K562 (cell line): ENCODE measurements around the gene PEPD. TPM values are rescaled to one million over a fixed set of nuclear protein-coding genes. Genes with fewer than 3 reads are reported as not detected.

Experiments used
- ATAC-seq: fragments of 200-7000 bp; cut with Tn5 transposase; 3 replicates; pipeline ENCODE4 v1.9.1; 2020; ENCODE audit warnings: moderate library complexity
- BruUV-seq: library from RNA; stranded (reverse); fragments of 400-500 nt; replicated peaks from 2 replicates; lab custom pipeline; 2021; lab: Mats Ljungman, UMichigan
- CTCF ChIA-PET: fragments of 300-600 bp; formaldehyde crosslinking; extraction: SDS; loops from one replicate; lab custom pipeline; 2021; ENCODE audit warnings: low intra/inter-chr PET ratio; lab: Yijun Ruan, JAX
- POLR2A ChIA-PET: fragments of 300-600, 350-650 bp; sonication (Branson Sonifier 250); formaldehyde crosslinking; extraction: SDS; loops from one replicate; lab custom pipeline; 2021; ENCODE audit warnings: antibody characterized with exemption, inconsistent platforms; lab: Yijun Ruan, JAX
- DNase-seq, 4 experiments: peaks; one replicate each; pipeline versions ENCODE4 v3.0.0 to v3.0.0-alpha.2; 2011 to 2018; ENCODE audit warnings: low spot score in 3 of 4, mixed read lengths in 3 of 4; ENCODE audit errors: extremely low read depth in 1 of 4
- FAIRE-seq: peaks from 2 replicates; lab custom pipeline; 2011; peaks lifted over from hg19 to GRCh38; lab: Jason Lieb, UNC
- H2AFZ ChIP-seq: 2 replicates; pipeline ENCODE4 v1.6.0; 2011; ENCODE audit warnings: low read depth, low read length, control low read depth, inconsistent platforms
- H3K27ac ChIP-seq: fragments of 200-600 bp; 3 replicates; pipeline ENCODE4 v1.8.0; 2011; ENCODE audit warnings: low read depth, mild to moderate bottlenecking, control low read depth, inconsistent platforms, low read length, moderate library complexity, mixed read lengths; ENCODE audit errors: extremely low read depth
- H3K27me3 ChIP-seq, 2 experiments: fragments of 300-600 bp in 1 of 2; 2 replicates in 1 of 2; 3 replicates in 1 of 2; pipeline versions ENCODE4 v1.6.0 to v1.8.0; 2011; ENCODE audit warnings: inconsistent platforms in 2 of 2, low read length in 2 of 2, mild to moderate bottlenecking in 1 of 2, mixed read lengths in 1 of 2, moderate library complexity in 1 of 2; ENCODE audit not compliant: control insufficient read depth in 2 of 2, insufficient read depth in 2 of 2
- H3K36me3 ChIP-seq: fragments of 300-600 bp; 3 replicates; pipeline ENCODE4 v1.8.0; 2011; ENCODE audit warnings: mild to moderate bottlenecking, low read length, inconsistent platforms; ENCODE audit not compliant: control insufficient read depth, insufficient read depth
- H3K4me1 ChIP-seq, 2 experiments: fragments of 200-600 bp in 1 of 2; replicated peaks in 1 of 2; 2 replicates in 1 of 2; 3 replicates in 1 of 2; pipeline versions ENCODE4 v1.5.1 to v1.8.0; 2011; ENCODE audit warnings: inconsistent platforms in 2 of 2, low read length in 2 of 2, mild to moderate bottlenecking in 1 of 2, mixed read lengths in 1 of 2, moderate library complexity in 1 of 2; ENCODE audit not compliant: control insufficient read depth in 2 of 2, insufficient read depth in 2 of 2
- H3K4me2 ChIP-seq: 2 replicates; pipeline ENCODE4 v1.6.1; 2011; ENCODE audit warnings: low read length, control low read depth, inconsistent platforms, mixed read lengths; ENCODE audit not compliant: insufficient read depth
- H3K4me3 ChIP-seq: fragments of 200-600 bp; sonication (generic), shearing (Covaris generic); 2 replicates; pipeline ENCODE4 v1.5.1; 2016; ENCODE audit warnings: control low read depth, inconsistent platforms
- H3K79me2 ChIP-seq: fragments of 200-600 bp; 3 replicates; pipeline ENCODE4 v1.8.0; 2011; ENCODE audit warnings: low read length, inconsistent platforms; ENCODE audit not compliant: control insufficient read depth, insufficient read depth
- H3K9ac ChIP-seq, 2 experiments: 2 replicates each; pipeline versions ENCODE4 v1.6.0 to v1.6.1; 2011; ENCODE audit warnings: low read depth in 2 of 2, low read length in 2 of 2, control low read depth in 1 of 2, inconsistent platforms in 1 of 2, mild to moderate bottlenecking in 1 of 2, mixed read lengths in 1 of 2; ENCODE audit not compliant: insufficient read depth in 1 of 2
- H3K9me1 ChIP-seq: one replicate; pipeline ENCODE4 v1.6.0; 2011; ENCODE audit warnings: inconsistent platforms, mild to moderate bottlenecking, low read length, moderate library complexity; ENCODE audit not compliant: control insufficient read depth, insufficient read depth
- H3K9me3 ChIP-seq: replicated peaks from 2 replicates; pipeline ENCODE4 v1.5.1; 2011; ENCODE audit warnings: low read depth, low read length, inconsistent platforms; ENCODE audit not compliant: control insufficient read depth, insufficient read depth
- H4K20me1 ChIP-seq: replicated peaks from 2 replicates; pipeline ENCODE4 v1.6.1; 2011; ENCODE audit warnings: low read length, inconsistent platforms, mixed read lengths; ENCODE audit not compliant: control insufficient read depth, insufficient read depth
- ATF4 ChIP-seq: fragments of 450-650 bp; formaldehyde crosslinking; IDR thresholded peaks from 2 replicates; pipeline ENCODE4 v1.4.0; 2022; ENCODE audit warnings: mild to moderate bottlenecking, moderate library complexity
- GABPA ChIP-seq: fragments of 200-800 bp; sonication (Bioruptor generic); conservative IDR thresholded peaks from 2 replicates; pipeline ENCODE4 v1.6.1; 2016; ENCODE audit warnings: low read depth, missing genetic modification characterization, missing compliant biosample characterization
- JUN ChIP-seq, 2 experiments: sonication (generic) in 1 of 2; formaldehyde crosslinking in 1 of 2; IDR thresholded peaks; 2 replicates each; pipeline versions ENCODE4 v1.6.1 to v1.8.0; 2012 to 2022; ENCODE audit warnings: borderline replicate concordance in 2 of 2, mild to moderate bottlenecking in 2 of 2, improper control_type of control experiment in 1 of 2, low read depth in 1 of 2, low read length in 1 of 2, missing genetic modification reagents in 1 of 2
- REST ChIP-seq, 2 experiments: fragments of 450-650 bp; formaldehyde crosslinking in 1 of 2; IDR thresholded peaks; 2 replicates each; pipeline versions ENCODE4 v1.4.0 to v1.6.1; 2014 to 2020; ENCODE audit warnings: mild to moderate bottlenecking in 2 of 2, borderline replicate concordance in 1 of 2, low read depth in 1 of 2
- SP2 ChIP-seq: IDR thresholded peaks from 2 replicates; pipeline ENCODE4 v1.6.1; 2011; ENCODE audit warnings: mild to moderate bottlenecking, low read depth, low read length, moderate library complexity; ENCODE audit not compliant: poor library complexity, severe bottlenecking; ENCODE audit errors: extremely low read depth
- ZNF586 ChIP-seq: fragments of 450-650 bp; formaldehyde crosslinking; conservative IDR thresholded peaks from 2 replicates; pipeline ENCODE4 v1.4.0; 2020; ENCODE audit warnings: mild to moderate bottlenecking, moderate library complexity
- whole genome bisulfite sequencing: fragments of 100-300 bp; shearing (Covaris generic); methylation state at CpG from one replicate; pipeline ENCODE4 v1.1.6; 2016; ENCODE audit warnings: low coverage, mixed read lengths; ENCODE audit not compliant: insufficient coverage; ENCODE audit errors: missing lambda C conversion rate; 5-methylcytosine and 5-hydroxymethylcytosine counted together
- in situ Hi-C: fragments of 300-500 bp; cut with MboI; formaldehyde crosslinking; loops from 4 replicates; pipeline ENCODE4 v1.15.0; 2018; ENCODE audit warnings: inconsistent platforms, mixed read lengths
- intact Hi-C: fragments of 100-400 bp; cut with micrococcal nuclease; formaldehyde crosslinking; loops from 2 replicates; pipeline ENCODE4 v1.14.2; 2022
- polyA plus RNA-seq, 8 experiments: library from polyadenylated mRNA; depleted of rRNA in 4 of 8; stranded (reverse) in 5 of 8; unstranded in 3 of 8; fragments of >200 nt; fragmentation: Nextera tagmentation in 2 of 8; fragmentation: Illumina TruSeq in 1 of 8; extraction: Ambion mirVana in 2 of 8; extraction: Trizol in 1 of 8; gene quantifications; 2 replicates each; pipeline versions ENCODE4 v1.2.1 to v1.2.3, GENCODE V29; 2011 to 2014; ENCODE audit warnings: inconsistent platforms in 1 of 8, missing spikeins in 1 of 8
- total RNA-seq, 7 experiments: library from RNA; depleted of rRNA in 6 of 7; stranded (reverse); fragments of >200 nt in 6 of 7; fragmentation: Illumina TruSeq in 2 of 7; extraction: Trizol in 2 of 7; gene quantifications; 2 replicates each; pipeline versions ENCODE4 v1.2.1 to v1.2.3, GENCODE V29; 2011 to 2021; ENCODE audit warnings: low replicate concordance in 1 of 7

Gene PEPD
- total and polyA plus RNA-seq, 9 of the 15 experiments (the other 6 are each of a cell fraction or from before 2014, with no cell fraction given): 1.3 to 19.2 (median 16.0) TPM

- H3K9me1 ChIP-seq: peaks cover 3% of the 10 kb centered on the region
- FAIRE-seq (no peak), DNase-seq (peak; percentile 90 to 99 (median 99)), ATAC-seq (peak; percentile 97)
- CTCF ChIA-PET: interaction anchor here (0.6 kb wide), 1 partner anchor 133 kb away, joined by 5 read pairs; no protein-coding TSS in a partner anchor
- in situ Hi-C loops (no loop called here), intact Hi-C loops (loop anchor here (10.0 kb wide), 1 partner anchor 399 kb away; the partner anchor contains the start of genes CEP89 and FAAP24)
- H3K4me3 ChIP-seq: peak within 1 kb of the TSS; percentile 88
- BruUV-seq: no TSS peak
- POLR2A ChIA-PET: interaction anchor here (0.6 to 5.2 kb wide), 29 partner anchors 11 to 933 kb away, joined by 3 to 60 read pairs (median 4); no protein-coding TSS in a partner anchor
- H3K36me3 ChIP-seq: peaks cover 3% of the 10 kb centered on the region; the same call in 1 of the 3 replicates
- peak within 1 kb of the TSS; percentile 99 to 100 for H3K9ac ChIP-seq
- peaks cover 19 to 21% of the 10 kb centered on the region in 2 experiments; a peak in 4 of 5 replicates for H3K4me1 ChIP-seq
- H3K4me2 ChIP-seq: peak within 1 kb of the TSS; percentile 97
- under 1% methylated on average over 53 of the region's 118 CpGs for WGBS
- H3K27ac ChIP-seq: peak within 1 kb of the TSS; percentile 99
- peaks cover 45% of the 10 kb centered on the region for H4K20me1 ChIP-seq
- H2AFZ ChIP-seq: peak within 1 kb of the TSS; percentile 95
- H3K9me3 ChIP-seq: no peaks in the 10 kb centered on the region
- H3K27me3 ChIP-seq: peaks cover 0 to 5% of the 10 kb centered on the region in 2 experiments; a peak in 1 of 5 replicates
- H3K79me2 ChIP-seq: peaks cover 50% of the 10 kb centered on the region
- TF ChIP-seq ATF4 (CRISPR knock-in tag) (peak; percentile 98), ZNF586 (CRISPR knock-in tag) (peak; percentile 77), REST (IDR thresholded peaks at IDR 0.05; ENCODE audit: borderline replicate concordance) (no peak), REST (CRISPR knock-in tag; IDR thresholded peaks at IDR 0.05; ENCODE audit: low read depth) (peak; percentile 80), GABPA (tag) (peak; percentile 51), SP2 (peak; percentile 85), JUN (IDR thresholded peaks at IDR 0.05; ENCODE audit: borderline replicate concordance, low read depth, low read length) (peak; percentile 95), JUN (CRISPR knock-in tag; IDR thresholded peaks at IDR 0.05; ENCODE audit: borderline replicate concordance) (no peak)
Observed at GRCh38 chr19:33373453-33374235, 147.9 kb downstream of the PEPD start, which contains the start of gene CEBPG. TSS of gene CEBPG (plus strand) at chr19:33373709. CDS start at chr19:33379240, 5,531 bp downstream.
